LNCAP (cell line): ENCODE results near the gene LSP1.

Experiments
- TF ChIP-seq, protein P1 (sequence below): fragments of 450-650 bp; IDR thresholded peaks from 2 replicates; pipeline ENCODE4 v1.5.1; 2017; ENCODE audit warnings: mild to moderate bottlenecking

LSP1 gene

DNA sequence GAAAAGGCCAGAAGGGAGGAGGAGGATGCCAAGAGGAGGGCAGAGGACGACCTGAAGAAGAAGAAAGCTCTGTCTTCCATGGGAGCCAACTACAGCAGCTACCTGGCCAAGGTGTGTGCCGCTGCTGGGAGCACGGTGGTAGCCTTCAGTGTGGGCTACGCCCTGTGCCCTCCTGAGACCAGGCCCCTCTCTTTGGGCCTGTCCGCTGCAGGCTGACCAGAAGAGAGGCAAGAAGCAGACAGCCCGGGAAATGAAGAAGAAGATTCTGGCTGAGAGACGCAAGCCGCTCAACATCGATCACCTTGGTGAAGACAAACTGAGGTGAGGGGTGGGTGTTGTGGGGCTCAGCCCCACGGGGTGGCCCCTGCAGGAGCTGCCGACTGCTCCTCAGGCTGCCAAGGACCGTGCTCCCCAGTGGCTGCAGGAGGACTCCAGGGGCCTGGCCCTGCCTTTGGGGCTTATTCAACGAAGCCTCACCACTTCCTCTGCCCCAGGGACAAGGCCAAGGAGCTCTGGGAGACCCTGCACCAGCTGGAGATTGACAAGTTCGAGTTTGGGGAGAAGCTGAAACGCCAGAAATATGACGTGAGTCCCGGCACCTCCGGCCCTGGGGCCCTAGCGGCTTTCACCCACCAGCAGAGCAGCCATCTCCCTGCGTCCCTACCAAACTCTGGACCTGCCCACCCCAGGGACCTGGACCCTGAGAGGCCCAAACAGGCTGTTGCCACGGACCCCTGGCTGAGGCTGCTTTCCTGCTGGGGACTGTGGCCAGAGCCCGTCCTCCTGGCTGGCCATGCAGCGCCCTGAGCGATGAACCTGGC lies 81.7 kb downstream of the LSP1 start:
- TF ChIP-seq, protein P1, sequence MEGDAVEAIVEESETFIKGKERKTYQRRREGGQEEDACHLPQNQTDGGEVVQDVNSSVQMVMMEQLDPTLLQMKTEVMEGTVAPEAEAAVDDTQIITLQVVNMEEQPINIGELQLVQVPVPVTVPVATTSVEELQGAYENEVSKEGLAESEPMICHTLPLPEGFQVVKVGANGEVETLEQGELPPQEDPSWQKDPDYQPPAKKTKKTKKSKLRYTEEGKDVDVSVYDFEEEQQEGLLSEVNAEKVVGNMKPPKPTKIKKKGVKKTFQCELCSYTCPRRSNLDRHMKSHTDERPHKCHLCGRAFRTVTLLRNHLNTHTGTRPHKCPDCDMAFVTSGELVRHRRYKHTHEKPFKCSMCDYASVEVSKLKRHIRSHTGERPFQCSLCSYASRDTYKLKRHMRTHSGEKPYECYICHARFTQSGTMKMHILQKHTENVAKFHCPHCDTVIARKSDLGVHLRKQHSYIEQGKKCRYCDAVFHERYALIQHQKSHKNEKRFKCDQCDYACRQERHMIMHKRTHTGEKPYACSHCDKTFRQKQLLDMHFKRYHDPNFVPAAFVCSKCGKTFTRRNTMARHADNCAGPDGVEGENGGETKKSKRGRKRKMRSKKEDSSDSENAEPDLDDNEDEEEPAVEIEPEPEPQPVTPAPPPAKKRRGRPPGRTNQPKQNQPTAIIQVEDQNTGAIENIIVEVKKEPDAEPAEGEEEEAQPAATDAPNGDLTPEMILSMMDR: no peak

DNA sequence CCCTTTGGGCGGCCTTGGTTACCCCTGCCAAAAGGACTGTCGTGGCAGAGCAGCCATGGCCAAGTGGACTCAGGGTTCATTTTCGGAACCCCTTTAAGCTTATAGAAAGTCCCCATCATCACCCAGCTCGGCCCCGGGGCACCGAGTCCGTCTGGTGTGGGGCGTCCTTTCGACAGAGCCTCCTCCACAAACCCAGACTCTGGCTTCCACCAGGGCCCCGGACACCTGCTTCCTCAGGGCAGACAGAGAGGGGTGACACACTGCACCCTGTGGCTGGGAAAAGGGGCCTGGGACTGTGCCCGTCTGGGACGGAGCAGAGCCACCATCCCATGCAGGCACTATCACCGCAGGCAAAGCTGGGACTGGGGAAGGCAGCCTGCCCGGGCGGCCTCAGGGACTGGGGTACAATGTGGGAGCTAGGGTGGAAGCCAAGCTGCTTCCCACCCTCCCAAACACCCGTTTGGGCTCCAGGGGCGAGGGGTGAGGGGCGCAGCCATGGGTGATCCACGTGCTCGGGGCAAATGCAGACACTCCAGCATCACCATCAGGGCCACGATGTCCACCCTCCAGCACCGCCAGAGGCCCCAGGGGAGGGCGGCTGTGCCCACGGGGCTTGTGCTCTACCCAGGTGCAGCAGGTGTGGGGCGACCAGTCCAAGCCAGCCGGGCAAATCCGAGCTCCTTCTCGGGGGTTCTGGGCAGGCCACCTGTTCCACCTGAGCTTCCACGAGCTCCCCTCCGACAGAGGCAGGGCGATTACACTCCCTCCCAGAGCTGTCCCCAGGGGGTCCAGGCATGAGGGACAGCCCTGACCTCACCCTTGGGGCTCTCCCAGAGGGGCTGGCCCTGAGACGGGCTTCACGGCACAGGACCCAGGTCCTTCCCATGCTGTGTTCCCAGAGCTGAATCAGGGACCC lies 82.5 kb downstream of the LSP1 start:
- TF ChIP-seq, protein P1: no peak

DNA sequence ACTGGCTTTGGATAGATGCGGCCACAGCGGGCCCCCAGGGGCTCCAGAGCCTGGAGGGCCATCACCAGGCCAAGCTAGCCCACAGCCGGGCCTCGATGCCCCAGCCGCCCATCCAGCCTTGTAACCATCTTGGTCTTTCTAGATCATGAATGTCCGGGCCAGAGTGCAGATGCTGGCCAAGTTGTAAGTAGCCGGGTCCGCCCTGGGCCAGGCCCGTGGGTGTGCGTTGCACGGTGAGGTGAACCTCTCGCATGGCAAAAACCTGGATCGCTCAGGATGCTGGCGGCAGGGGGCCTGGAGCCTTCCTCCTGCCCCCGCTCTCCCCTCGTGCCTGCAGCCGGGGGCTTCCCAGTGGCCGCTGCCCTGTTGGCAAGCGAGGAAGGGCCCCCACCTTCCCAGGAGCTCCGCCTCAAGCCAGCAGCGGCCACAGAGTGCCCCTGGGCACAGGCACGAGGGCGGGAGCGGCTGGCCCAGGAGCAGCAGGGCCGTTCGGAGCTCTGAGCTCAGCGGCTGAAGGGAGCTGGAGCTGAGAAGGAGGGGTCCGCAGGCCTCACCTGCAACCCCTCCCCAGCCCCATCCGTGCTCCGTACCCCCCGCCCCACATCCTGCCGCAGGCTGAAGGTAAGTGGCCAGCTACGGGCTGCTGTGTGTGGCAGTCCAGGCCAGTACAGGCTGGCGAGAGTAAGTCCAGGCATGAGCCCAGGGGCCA lies 83.3 kb downstream of the LSP1 start:
- TF ChIP-seq, protein P1: no peak

DNA sequence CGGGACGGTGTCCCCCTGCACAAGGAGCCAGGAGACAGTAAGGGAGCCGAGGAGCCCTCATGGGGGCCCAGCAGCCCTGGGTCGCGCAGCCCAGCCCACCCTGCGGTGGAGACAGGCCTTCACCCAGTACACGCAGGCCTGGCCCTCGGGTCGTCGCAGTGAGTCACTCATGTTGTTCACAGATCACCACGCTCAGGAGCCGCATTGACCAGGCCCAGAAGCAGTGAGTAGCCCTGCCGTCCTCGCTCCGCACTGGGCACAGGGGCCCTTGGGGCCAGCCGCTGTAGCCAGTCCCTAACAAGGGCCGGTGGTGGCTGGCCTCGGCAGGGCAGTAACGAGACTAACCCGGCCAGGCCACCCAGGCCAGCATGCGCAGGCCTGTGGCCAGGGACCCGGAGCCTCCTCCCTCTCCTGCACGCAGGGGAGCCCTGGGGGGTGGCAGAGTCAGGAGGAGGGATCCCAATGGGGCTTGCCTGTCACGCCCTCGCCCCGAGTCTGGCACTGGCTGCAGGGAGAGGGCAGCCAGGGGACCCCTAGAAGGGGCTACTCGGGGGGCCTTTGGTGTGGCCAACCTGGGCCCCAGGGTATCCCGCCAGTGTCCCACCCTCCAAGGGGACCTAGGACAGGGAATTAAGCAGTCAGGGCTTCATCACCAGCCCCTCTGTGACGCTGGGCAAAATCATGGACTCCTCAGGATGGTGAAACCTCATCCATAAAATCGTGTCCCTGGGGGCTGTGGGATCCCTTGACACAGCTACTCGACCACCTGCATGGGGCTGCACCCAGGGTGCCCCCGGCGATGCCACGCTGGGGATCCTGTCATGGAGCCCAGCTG lies 84.1 kb downstream of the LSP1 start:
- TF ChIP-seq, protein P1: no peak

DNA sequence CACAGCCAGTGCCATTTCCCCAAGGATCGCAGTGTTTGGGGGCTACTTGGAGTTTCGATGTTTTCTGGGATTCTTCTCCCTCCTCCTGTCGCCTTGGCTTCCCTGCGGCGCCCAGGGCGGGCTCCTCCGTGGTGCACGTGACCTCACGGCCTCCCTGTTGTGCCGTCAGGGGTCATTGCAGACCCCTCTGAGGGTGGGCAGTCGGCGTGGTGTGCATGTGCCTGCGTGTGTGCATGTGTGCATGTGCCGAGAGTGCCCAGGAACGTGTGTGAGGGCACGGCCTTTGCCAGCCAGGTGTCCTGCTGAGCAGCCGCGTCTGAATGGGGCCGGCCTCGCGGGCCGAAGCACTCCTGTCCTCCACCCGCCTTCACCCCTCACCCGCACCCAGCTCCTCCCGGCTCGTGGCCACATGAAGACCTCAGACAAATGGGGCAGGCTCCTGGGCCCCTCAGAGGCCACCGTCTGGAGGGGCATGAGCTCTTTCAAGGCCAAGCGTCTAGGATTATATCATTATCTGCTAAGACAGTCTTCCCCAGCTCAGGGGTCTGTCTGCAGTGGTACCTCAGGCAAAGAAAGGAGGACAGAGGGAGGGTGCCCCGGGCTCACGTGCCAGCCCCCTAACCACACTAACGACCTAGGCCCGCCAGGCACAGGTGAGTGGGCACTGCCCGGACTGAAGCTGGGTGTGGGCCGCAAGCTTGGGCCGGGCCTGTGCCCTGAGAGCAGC lies 84.9 kb downstream of the LSP1 start:
- TF ChIP-seq, protein P1: no peak

DNA sequence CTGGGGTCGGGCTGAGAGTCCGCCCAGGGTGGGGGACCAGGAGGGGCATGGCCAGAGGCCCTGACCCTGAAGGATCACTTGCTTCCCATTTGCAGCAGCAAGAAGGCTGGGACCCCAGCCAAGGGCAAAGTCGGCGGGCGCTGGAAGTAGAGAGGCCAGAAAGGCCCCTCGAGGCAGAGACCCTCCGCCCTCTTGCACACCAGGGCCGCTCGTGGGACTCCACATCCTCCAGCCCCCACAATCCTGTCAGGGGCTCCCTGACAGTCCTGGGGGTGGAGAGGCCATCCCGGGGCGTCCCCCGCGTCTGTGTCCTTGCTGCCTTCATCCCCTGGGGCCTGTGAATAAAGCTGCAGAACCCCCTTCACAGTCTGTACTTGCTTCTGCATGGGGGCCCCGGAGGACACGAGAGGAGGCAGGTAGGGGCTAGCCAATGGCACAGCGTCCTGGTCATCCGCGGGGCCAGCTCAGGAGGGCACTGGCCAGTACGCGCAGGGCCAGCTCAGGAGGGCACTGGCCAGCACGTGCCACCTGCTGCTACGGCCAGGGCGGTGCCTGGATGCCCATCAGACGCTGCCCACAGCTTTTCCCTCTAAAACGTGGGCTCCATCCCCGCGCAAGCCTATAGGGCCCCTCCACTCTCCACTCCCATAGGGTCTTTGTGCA lies 85.6 kb downstream of the LSP1 start:
- TF ChIP-seq, protein P1: no peak
